Fibroblast of skin of left biceps (primary cell): Measurements from ENCODE around the gene ACTMAP.
"Not testable (repeated sequence)": the region's sequence is repeated elsewhere in the genome, so short reads cannot be mapped to it uniquely, and the experiment has no call there.

Experiments
- DNase-seq, 2 experiments: peaks; one replicate each; pipeline ENCODE4 v3.0.0-alpha.2; 2013; ENCODE audit warnings: low read depth in 2 of 2

The ACTMAP gene, protein sequence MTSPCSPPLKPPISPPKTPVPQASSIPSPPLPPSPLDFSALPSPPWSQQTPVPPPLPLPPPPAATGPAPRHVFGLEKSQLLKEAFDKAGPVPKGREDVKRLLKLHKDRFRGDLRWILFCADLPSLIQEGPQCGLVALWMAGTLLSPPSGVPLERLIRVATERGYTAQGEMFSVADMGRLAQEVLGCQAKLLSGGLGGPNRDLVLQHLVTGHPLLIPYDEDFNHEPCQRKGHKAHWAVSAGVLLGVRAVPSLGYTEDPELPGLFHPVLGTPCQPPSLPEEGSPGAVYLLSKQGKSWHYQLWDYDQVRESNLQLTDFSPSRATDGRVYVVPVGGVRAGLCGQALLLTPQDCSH

DNA sequence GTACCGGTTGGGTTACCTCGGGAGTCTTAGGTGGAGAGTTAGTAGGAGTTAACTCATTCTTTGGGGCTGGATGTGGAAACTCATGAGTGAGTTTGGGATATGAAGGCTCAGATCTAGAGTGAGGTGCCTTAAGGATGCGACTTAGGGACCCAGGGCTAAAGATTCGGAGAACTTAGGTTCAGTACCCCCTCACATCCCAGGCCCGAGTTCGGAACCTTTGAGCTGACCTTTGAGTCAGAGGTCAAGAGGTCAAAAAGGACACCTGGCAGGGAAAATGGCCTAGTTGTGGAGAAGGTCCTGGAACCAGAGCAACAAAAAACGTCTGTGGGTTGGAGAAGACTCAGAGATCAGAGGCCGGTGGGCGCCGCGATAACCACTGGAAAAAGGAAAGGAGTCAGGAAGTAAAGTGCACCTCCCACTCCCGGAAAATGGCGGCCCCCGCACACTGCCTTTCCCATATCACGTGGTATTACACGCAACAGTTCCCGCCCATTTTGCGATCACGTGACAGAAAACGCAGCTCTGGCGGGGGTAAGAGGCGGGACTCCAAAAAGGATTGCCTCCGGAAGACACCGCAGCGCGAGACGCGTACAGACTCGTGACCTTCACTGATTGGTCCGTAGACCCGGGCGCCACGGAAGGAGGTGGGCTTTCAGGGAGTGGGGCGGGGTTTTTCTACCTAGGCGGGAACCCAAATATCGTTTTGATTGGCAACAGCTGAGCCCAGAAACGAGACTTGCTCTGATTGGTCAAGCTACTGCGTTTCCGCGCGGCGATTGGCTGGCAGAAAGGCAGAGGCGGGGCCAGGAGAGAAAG, at the start of gene ACTMAP:
TSS of gene ACTMAP (minus strand) at position 420 of the 816 bp plus-strand sequence. CDS start 674 bp downstream, outside the sequence.
- DNase-seq, result peak; percentile 100

DNA sequence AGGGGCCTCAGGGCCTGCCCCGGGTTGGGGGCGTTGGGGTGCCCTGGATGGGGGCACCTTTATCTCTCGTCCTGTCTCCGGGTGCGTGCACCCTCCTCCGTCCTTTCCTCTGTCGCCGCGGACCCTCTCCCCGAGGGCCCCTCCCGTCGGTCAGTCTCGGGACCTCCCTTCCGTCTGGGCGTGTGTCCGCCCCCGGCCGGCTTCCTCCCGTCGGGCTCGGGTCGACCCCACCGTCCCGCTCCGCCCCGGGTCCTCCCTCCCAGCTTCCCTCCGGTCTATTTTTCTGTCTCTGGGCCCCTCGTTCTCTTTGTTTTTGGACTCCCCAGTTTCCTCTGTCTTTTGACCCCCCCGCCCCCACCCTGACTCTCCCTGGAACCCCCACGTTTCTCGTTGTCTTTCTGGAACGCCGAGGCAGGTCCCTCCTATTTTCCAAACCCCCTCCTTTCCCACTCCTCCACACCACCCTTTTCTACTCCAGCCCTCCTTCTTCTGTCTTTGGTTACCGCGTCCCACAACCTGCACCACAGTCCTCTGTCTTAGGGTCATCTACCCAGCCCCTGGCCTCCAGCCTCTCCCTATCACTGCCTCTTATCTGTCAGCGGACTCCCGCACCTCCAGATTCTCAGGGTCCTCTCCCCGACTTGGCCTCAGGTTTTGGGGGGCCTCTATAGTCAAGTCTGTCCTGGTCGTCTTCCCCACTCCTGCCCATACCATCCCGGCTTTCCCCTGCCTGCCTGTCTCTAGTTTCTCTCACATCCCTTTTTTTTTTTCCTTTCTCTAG, 49.5 kb upstream of the ACTMAP start:
- no peak for DNase-seq

DNA sequence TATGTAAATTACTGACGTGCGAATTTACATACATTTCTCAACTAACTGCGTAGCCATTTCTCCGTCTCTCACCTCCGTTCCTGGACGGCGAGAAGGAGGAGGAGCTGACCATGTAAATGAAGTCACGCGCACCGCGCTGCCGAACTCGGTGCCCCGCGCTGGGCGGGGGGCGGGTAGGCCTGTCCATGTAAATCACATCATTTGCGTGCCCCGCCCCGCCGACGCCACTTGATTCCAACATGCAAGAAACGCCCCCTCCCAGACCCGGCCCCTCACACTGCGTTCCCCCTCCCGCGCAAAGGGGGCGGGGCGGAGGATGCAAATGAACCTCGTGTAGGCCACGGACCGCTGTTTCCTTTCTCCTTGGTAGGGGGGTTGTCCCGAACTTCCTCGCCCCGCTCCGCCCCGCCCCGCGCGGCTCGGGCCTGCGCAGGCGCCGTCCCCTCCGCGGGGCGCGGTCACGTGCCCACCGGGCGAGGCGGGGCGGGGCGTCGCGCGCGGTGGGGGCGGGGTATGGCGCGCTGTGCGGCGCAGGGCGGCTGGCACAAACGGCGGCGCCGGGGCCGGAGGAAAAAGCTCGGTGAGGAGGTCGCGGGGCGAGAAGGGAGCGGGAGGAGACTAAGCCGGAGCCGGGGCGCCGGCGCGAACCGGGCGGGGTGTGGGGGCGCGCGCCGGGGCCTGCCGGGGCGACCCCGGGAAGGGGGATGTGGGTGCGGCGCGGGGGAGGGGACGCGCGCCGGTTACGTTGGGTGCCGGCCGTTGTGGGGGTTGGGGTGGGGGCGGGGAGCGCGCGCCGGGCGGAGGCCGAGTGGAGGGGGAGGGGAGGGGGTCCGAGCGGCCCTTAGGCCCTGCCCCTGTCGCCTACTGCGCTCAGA, 48.6 kb upstream of the ACTMAP start, which contains the start of gene EGLN2:
TSS of gene EGLN2 (plus strand) at position 509 of the 875 bp plus-strand sequence. CDS start 1,382 bp downstream, outside the sequence.
- peak; percentile 99 for DNase-seq

DNA sequence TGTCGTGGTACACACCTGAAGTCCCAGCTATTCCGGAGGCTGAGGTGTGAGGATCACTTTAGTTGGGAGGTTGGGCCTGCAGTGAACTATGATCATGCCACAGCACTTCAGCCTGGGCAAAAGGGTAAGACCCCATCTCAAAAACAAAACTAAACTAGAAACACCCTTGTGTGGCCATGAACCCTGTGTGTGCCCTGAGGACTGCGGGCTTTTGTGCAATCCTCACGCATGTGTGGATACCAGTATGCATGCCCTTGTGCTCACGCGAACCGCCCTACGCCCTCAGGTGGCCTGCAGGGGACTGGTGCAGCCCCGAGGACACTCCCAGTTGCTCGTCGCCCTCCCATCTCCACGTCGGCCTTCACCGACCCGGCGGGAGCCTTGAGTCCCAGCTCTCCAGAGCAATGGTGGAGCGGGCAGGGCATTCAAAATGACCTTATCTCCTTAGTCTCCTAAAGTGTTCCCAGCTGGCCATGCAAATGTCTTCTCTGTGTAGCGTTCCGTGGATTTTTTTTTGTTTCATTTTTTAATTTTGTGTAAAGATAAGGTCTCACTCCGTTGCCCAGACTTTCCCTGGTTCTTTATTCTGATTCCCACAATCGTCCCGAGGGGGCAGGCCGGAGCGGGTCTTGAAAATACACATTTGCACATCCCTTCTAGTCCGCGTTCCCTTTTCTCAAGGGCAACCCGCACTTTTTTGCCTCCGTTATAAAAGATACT, 47.8 kb upstream of the ACTMAP start:
- DNase-seq, result no peak

DNA sequence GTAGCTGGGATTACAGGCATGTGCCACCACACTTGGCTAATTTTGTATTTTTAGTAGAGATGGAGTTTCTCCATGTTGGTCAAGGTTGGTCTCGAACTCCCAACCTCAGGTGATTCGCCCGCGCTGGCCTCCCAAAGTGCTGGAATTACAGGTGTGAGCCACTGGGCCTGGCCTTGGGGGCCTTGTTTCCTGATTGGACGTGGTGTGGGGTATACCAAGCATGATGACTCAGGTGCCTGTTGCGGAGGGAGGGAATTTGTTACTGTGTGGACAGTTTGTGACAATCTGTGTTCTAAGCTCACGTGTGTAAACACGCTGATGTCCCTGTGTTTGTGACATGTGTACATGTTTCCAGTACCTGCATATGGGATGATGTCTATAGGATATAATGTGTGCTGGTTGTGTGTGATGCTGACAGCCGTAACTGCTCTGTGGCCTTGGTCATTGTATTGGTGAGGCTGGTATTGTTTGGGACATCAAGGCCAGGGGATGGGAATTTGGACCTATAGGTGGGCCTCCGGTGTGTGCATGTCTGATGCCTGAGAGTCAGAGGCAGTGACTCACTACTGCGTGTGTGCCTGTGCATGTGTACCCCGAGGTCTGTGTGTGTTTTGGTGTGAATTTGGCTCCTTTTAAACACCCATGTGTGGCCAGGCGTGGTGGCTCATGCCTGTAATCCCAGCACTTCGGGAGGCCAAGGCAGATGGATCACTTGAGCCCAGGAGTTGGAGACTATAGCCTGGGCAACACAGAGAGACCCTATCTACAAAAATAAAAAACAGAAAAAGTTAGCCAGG, 47.1 kb upstream of the ACTMAP start:
- DNase-seq, result no peak

DNA sequence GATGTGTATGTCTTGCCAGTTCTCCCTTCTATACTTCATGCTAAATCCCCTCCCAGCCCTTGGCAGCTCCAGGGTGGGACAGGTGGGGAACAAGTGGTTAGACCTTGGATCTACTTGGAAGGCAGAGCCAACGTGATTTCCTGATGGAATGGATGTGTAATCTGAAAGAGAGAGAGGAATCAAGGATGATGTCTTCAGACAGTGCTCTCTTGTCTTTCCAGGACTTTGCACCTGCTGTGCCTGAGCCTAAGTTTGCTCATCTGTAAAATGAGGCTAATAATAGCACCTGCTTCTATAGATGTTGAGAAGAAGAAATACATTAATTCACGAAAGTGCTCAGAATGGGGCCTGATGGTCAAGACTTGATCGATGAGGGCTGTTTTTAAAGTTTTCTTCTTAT, 41.7 kb upstream of the ACTMAP start:
- no peak for DNase-seq

DNA sequence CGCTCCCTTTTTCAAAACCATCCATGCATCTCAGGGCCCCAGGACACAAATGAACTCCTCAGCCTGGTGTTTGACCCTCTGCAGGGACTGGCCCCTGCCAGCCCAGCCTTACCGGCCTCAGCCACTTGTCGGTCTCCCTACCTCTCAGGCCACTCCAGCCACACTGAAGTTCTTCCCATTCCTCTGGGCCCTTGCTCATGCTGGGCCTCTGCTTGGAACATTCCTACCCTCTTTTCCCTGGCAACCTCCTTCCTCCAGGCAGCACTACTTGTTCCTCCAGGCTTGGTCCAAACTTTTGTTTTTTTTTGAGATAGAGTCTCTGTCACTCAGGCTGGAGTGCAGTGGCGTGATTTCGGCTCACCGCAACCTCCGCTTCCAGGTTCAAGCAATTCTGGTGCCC, 41.1 kb upstream of the ACTMAP start:
- no peak for DNase-seq

DNA sequence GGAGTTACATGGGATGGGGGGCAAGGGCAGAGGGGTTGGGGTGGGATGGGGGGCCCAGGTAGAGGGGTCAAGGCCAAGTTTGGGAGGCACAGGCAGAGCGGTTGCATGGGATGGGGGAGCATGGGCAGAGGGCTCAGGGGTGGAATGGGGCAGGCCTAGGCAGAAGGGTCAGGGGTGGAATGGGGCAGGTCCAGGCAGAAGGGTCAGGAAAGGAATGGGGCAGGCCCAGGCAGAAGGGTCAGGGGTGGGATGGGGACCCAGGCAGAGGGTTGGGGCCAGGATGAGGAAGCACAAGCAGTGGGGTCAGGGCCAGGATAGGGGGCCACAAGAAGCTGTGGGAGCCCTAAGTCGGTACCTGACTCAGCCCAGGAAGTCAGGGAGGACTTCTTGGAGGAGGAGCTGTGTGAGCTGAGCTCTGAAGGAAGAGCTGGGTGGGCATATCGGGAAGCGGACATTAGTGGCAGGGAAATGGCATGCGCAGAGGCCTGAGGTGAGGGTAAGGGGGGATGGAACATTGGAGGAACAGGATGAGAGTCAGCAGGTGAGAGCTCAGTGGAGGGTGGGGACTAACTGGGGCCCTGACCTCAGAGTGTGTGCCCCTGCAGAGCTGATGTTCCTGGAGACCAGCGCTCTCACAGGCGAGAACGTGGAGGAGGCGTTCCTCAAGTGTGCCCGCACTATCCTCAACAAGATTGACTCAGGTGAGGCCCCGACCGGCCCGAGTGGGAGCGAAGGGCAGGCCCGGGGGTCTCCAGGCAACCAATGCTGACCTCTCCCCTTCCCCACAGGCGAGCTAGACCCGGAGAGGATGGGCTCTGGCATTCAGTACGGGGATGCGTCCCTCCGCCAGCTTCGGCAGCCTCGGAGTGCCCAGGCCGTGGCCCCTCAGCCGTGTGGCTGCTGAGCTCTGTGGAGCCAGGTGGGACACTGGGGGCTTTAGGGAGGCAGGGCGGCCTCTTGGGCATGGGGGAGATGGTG, 36.1 kb upstream of the ACTMAP start:
- no peak for DNase-seq

DNA sequence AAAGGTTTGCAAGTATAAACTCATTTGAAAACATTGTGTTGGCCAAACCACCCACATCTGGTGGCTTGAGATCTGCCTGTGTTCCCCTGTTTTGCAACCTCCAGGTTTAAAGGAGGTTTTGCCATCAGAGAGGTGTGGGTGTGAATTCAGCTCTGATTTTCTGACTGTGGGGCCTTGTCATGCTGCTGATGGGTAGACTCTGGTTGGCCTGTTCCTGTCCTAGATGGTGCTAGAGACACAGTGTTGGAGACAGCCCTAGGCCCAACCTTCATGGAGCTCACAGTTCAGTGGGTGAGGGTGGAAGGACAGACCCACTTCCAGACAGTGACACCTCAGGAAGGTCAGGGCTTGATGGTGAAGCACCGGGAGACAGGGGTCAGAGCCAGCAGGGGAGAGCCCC, 35.2 kb upstream of the ACTMAP start:
- DNase-seq, result no peak

DNA sequence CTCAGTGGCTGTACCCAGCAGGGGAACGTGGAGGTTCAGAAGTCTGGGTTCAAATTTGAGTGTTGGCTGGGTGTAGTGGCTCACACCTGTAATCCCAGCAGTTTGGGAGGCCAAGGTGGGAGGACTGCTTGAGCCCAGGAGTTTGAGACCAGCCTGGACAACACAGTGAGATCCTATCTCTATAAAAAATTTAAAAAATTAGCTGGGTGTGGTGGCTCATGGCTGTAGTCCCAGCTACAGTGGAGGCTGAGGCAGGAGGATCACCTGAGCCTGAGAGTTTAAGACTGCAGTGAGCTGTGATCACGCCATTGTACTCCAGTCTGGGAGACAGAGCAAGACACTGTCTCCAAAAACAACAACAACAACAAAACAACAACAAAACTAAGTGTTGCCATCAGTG, 33.9 kb upstream of the ACTMAP start:
- not testable (repeated sequence) for DNase-seq

DNA sequence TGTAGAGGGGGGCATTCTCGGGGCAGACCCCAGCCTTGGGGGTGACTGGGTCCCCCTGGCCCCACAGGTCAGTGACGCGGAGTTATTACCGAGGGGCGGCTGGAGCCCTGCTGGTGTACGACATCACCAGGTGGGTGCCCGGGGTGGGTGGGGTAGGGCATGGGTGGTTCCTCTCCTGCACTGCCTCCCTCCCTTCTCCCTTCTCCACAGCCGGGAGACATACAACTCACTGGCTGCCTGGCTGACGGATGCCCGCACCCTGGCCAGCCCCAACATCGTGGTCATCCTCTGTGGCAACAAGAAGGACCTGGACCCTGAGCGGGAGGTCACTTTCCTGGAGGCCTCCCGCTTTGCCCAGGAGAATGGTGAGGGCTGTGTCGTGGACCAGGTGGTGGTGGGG, 33.4 kb upstream of the ACTMAP start:
- DNase-seq, result no peak

DNA sequence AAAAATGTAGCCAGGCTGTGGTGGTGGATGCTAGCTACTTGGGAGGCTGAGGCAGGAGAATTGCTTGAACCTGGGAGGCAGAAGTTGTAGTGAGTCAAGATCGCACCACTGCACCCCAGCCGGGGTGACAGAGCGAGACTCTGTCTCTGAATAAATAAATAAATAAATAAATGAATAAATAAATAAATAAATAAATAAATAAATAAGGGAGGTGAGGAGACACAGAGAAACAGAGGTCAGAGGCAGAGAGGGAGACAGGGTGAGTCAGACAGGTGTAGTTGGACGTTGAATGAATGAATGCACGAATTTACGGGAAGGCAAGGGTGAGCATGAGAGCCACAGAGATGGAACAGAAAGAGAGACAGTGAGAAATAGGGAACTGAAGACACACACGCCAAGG, 30.9 kb upstream of the ACTMAP start:
- no peak for DNase-seq

DNA sequence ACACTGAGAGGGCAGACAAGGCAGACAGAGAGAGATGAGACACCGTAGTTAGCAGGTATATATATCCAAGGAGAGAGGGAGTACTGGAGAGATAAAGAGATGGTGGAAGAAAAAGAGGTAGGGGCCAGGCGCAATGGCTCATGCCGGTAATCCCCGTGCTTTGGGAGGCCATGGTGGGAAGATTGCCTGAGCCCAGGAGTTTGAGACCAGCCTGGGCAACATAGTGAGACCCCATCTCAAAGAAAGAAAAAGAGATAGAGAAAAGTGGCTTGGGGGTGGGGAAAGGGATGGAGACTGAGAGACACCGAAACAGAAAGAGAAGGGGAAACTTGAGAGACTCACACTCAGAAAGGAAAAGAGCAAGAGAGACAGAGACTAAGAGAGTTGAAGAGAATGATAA, 30.3 kb upstream of the ACTMAP start:
- no peak for DNase-seq

DNA sequence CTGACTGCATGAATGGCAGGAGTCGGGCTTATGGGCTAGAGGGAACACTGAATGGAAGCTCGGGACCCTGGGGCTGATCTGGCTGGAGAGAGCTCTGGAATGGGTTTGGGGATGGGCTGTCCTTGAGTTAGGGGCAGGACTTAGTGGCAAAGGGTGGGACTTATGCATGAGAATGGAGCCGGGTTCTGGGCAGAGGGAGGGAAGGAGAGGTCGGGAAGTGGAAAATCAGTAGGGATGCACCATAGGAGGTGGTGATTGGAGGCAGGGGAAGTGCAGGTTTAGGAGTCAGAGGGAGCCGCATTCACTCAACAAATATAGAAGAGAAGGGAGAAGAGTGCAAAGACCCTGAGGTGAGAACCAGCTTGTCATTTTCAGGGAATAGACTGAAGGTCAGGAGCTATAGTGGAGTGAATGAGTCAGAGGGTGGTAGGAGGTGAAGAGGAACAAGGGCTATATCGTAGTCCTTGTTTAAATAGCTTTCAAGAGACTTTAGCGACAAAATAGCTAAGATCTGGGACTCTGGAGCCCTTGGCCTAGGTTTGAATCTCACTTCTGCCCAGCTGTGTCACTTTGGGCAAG, 28.5 kb upstream of the ACTMAP start:
- no peak for DNase-seq

DNA sequence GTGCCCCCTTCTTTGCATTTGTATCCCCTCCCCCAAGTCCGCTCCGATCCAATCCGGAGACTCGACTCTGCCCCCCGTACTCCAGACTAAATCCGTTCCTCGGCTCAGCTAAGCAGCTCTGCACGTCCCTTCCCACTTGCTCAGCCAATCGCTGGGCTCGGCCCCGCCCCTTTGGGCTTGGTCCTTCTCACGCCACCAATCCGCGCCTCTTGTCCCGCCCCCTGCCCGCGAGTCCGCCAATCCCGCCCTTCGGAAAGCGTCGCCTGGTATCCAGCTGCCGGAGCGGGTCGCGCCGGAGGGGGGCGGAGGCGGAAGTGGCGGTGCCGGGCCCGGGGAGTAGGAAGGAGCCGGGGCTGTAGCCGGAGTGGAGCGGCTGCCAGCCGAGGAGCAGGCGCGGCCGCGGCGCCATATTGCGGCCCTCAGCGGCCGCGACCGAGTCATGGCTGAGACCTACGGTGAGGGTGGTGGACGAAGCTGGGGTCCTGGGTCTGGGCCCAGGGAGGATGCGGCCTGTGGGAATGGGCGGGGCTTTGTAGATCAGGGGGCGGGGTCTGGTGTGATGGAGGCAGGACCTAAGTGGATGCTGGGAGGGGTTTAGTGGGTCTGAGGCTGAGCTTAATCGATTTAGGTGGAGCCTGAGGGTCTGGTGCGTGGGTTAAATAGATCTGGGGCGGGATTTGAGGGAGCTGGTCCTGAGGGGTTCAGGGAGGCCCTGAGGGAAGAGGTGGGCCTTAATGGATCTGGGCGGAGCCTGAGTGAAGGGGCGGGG, 27.8 kb upstream of the ACTMAP start, which contains the start of gene RAB4B:
TSS of gene RAB4B (plus strand) at position 311 of the 769 bp plus-strand sequence. CDS start at position 440, 129 bp downstream.
- DNase-seq, result peak; percentile 99

DNA sequence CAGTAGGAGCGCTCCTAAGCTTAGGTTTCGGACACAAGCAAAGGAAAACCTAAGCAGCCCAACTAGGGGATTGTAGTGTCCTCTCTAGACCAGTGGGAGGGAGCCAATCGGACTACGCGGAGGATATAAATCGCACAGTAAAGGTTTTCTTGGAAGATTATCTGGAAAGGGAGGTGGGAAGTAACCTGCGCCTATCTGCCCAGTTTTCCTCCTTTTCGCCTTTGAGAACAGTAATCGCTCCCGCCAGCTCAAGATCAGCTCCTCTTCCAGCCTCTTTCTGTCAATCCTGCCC, 27.3 kb upstream of the ACTMAP start:
- DNase-seq, result no peak

DNA sequence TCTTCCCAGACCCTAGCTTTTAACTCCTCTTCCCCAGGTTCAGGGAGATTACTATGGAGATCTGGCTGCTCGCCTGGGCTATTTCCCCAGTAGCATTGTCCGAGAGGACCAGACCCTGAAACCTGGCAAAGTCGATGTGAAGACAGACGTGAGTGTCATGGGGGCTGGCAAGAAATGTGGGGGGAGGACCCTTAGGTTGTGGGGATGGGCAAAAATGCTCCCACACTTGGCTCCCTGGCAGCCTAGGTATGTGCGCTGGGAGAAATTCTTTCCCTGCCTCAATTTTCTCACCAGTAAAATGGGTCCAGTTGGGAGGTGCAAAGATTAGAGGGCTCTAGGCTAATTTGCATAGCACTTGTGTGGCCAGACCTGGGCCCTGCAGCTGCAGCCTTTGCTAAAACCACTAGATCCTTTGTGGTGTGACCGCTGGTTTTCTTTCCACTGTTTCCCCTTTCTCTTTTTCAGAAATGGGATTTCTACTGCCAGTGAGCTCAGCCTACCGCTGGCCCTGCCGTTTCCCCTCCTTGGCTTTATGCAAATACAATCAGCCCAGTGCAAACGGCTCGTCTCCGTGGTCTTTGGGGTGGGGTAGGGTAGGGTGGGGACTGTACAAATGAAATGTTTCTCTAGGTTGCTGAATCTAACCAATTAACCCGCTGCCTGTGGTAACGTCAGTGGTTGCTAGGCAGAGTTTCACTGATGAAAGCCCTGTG, 26.8 kb upstream of the ACTMAP start:
- DNase-seq, result peak; percentile 70 to 72
